Measurements from ENCODE around the gene TEX48.

DNA sequence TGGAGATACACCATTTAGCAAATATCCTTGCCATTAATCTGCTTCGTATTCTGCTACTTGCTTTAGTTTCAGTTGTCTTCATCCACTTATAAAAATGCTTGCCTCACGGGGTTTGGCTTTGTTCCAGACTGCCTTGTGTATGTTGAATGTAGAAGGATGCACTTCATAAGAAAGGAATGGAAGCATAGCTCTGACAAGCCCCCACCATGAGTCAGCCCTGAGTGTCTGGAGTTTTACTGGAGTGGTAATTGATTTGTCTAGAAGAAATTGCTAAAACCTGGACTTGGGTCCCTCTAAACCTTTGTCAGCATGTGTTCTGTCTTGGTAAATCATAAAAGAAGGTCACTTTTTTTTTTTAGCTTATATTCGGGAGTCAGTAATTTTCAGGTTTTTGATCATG, 4.6 kb downstream of the TEX48 start:
- TF ChIP-seq, protein P1, sequence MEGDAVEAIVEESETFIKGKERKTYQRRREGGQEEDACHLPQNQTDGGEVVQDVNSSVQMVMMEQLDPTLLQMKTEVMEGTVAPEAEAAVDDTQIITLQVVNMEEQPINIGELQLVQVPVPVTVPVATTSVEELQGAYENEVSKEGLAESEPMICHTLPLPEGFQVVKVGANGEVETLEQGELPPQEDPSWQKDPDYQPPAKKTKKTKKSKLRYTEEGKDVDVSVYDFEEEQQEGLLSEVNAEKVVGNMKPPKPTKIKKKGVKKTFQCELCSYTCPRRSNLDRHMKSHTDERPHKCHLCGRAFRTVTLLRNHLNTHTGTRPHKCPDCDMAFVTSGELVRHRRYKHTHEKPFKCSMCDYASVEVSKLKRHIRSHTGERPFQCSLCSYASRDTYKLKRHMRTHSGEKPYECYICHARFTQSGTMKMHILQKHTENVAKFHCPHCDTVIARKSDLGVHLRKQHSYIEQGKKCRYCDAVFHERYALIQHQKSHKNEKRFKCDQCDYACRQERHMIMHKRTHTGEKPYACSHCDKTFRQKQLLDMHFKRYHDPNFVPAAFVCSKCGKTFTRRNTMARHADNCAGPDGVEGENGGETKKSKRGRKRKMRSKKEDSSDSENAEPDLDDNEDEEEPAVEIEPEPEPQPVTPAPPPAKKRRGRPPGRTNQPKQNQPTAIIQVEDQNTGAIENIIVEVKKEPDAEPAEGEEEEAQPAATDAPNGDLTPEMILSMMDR (conservative IDR thresholded peaks at IDR 0.05; ENCODE audit: low read depth, low read length): no peak
- no peak for TF ChIP-seq EZH2 (IDR thresholded peaks at IDR 0.05; ENCODE audit: low read length, unreplicated experiment)
- TF ChIP-seq EZH2phosphoT487 (IDR thresholded peaks at IDR 0.05; ENCODE audit: borderline replicate concordance, low read length): no peak

All from PC-3 (cell line).